HG03175 (cell line): ENCODE data around the gene SIK3.

Source experiments
- ATAC-seq: cut with Tn5 transposase; IDR thresholded peaks from one replicate; pipeline ENCODE4 v1.9.1; 2021; ENCODE audit warnings: mild to moderate bottlenecking, moderate library complexity; ENCODE audit not compliant: unreplicated experiment

SIK3 gene

GRCh38 chr11:116973270-116973669 is 125.0 kb downstream of the SIK3 start:
- ATAC-seq = no peak

GRCh38 chr11:116972691-116973090 is 125.5 kb downstream of the SIK3 start:
- ATAC-seq = no peak

- no peak for ATAC-seq
Observed at GRCh38 chr11:116970485-116971292, 127.5 kb downstream of the SIK3 start.

- no peak for ATAC-seq
Observed at GRCh38 chr11:116969694-116970093, 128.5 kb downstream of the SIK3 start.

GRCh38 chr11:116964269-116964668 is 134.0 kb downstream of the SIK3 start:
- ATAC-seq = no peak

- no peak for ATAC-seq
Observed at GRCh38 chr11:116963813-116964212, 134.4 kb downstream of the SIK3 start.

GRCh38 chr11:116962108-116962507 is 136.1 kb downstream of the SIK3 start:
- ATAC-seq = no peak

- ATAC-seq = no peak
Observed at GRCh38 chr11:116960930-116961329, 137.3 kb downstream of the SIK3 start.

- no peak for ATAC-seq
Observed at GRCh38 chr11:116958246-116958645, 140.0 kb downstream of the SIK3 start.

- no peak for ATAC-seq
Observed at GRCh38 chr11:116955949-116956348, 142.3 kb downstream of the SIK3 start.

- no peak for ATAC-seq
Observed at GRCh38 chr11:116955548-116955947, 142.7 kb downstream of the SIK3 start.

GRCh38 chr11:116953530-116954285 is 144.5 kb downstream of the SIK3 start:
- ATAC-seq = no peak

- no peak for ATAC-seq
Observed at GRCh38 chr11:116951762-116952161, 146.5 kb downstream of the SIK3 start.

GRCh38 chr11:116950210-116950609 is 148.0 kb downstream of the SIK3 start:
- ATAC-seq = no peak

GRCh38 chr11:116948391-116948790 is 149.8 kb downstream of the SIK3 start:
- peak; percentile 65 for ATAC-seq

- ATAC-seq = no peak
Observed at GRCh38 chr11:116946414-116946813, 151.8 kb downstream of the SIK3 start.

GRCh38 chr11:116939499-116939898 is 158.7 kb downstream of the SIK3 start:
- no peak for ATAC-seq

- ATAC-seq = no peak
Observed at GRCh38 chr11:116938471-116939070, 159.7 kb downstream of the SIK3 start.

GRCh38 chr11:116936754-116937446 is 161.3 kb downstream of the SIK3 start:
- no peak for ATAC-seq

- no peak for ATAC-seq
Observed at GRCh38 chr11:116935514-116935913, 162.7 kb downstream of the SIK3 start.

GRCh38 chr11:116935089-116935488 is 163.1 kb downstream of the SIK3 start:
- no peak for ATAC-seq
